Right kidney (tissue), 1 donor: ENCODE measurements around the gene VENTX.

ENCODE experiments used
- DNase-seq: peaks from one replicate; pipeline ENCODE4 v3.0.0-alpha.2; 2016

Gene VENTX

GRCh38 chr10:133272301-133272963, 34.8 kb downstream of the VENTX start:
- no peak for DNase-seq

- no peak for DNase-seq
Observed at GRCh38 chr10:133272964-133273420, 35.3 kb downstream of the VENTX start.

- no peak for DNase-seq
Observed at GRCh38 chr10:133273534-133274143, 36.0 kb downstream of the VENTX start.

GRCh38 chr10:133274751-133275683, 37.4 kb downstream of the VENTX start:
- no peak for DNase-seq

- DNase-seq, result no peak
Observed at GRCh38 chr10:133275684-133276092, 38.0 kb downstream of the VENTX start.

- DNase-seq, result peak; percentile 27
Observed at GRCh38 chr10:133276100-133276434, 38.4 kb downstream of the VENTX start.

- DNase-seq, result peak; percentile 63
Observed at GRCh38 chr10:133276435-133277201, 39.0 kb downstream of the VENTX start, which contains the start of gene ADAM8. Gene ADAM8, minus strand, starts transcription at chr10:133276868. Its CDS starts 51 bp downstream, at chr10:133276817.

GRCh38 chr10:133277277-133277992, 39.8 kb downstream of the VENTX start:
- no peak for DNase-seq

GRCh38 chr10:133277993-133278576, 40.4 kb downstream of the VENTX start:
- DNase-seq, result no peak

GRCh38 chr10:133278577-133279265, 41.1 kb downstream of the VENTX start:
- peak; percentile 38 for DNase-seq

GRCh38 chr10:133279326-133280226, 41.9 kb downstream of the VENTX start:
- DNase-seq, result no peak

GRCh38 chr10:133280391-133281059, 42.9 kb downstream of the VENTX start:
- no peak for DNase-seq

GRCh38 chr10:133281084-133281483, 43.4 kb downstream of the VENTX start:
- DNase-seq, result no peak

GRCh38 chr10:133281628-133282372, 44.1 kb downstream of the VENTX start:
- no peak for DNase-seq

GRCh38 chr10:133282846-133283390, 45.3 kb downstream of the VENTX start:
- DNase-seq, result no peak

- DNase-seq, result no peak
Observed at GRCh38 chr10:133283931-133284330, 46.3 kb downstream of the VENTX start.

GRCh38 chr10:133285217-133285616, 47.6 kb downstream of the VENTX start:
- DNase-seq, result no peak

GRCh38 chr10:133286366-133286765, 48.7 kb downstream of the VENTX start:
- no peak for DNase-seq
